Stimulated activated CD8-positive, alpha-beta memory T cell treated with anti-CD3 and anti-CD28 coated beads, Interleukin-4, amount 100 ng/mL, for 1 hour (primary cell): Measurements from ENCODE around the gene TSPAN9.
"Not testable (repeated sequence)": the region's sequence is repeated elsewhere in the genome, so short reads cannot be mapped to it uniquely, and the experiment has no call there.

ENCODE experiments used
- DNase-seq, 2 donors: peaks; one replicate each; pipeline ENCODE4 v3.0.0-alpha.2; 2020; ENCODE audit warnings: low read depth in 2 of 2, low spot score in 1 of 2

Gene TSPAN9

GRCh38 chr12:3044141-3044630, 33.0 kb upstream of the TSPAN9 start:
- no peak for DNase-seq

GRCh38 chr12:3045494-3045893, 31.7 kb upstream of the TSPAN9 start:
- DNase-seq, result no peak

GRCh38 chr12:3045989-3046388, 31.2 kb upstream of the TSPAN9 start:
- no peak for DNase-seq

- DNase-seq, result no peak
Measured at GRCh38 chr12:3046441-3047200, 30.6 kb upstream of the TSPAN9 start.

- DNase-seq, result no peak
Measured at GRCh38 chr12:3047961-3048360, 29.2 kb upstream of the TSPAN9 start.

- DNase-seq, result no peak
Measured at GRCh38 chr12:3048540-3048939, 28.6 kb upstream of the TSPAN9 start.

GRCh38 chr12:3049176-3049575, 28.0 kb upstream of the TSPAN9 start:
- DNase-seq, result no peak

GRCh38 chr12:3049611-3050249, 27.4 kb upstream of the TSPAN9 start:
- DNase-seq, result no peak

- DNase-seq, result no peak
Measured at GRCh38 chr12:3054374-3054773, 22.8 kb upstream of the TSPAN9 start.

GRCh38 chr12:3055026-3055703, 22.0 kb upstream of the TSPAN9 start:
- DNase-seq, result no peak

GRCh38 chr12:3055704-3056467, 21.3 kb upstream of the TSPAN9 start:
- DNase-seq, result no peak

GRCh38 chr12:3061059-3061458, 16.1 kb upstream of the TSPAN9 start:
- DNase-seq, result no peak

- no peak for DNase-seq
Measured at GRCh38 chr12:3061501-3062215, 15.5 kb upstream of the TSPAN9 start.

- no peak for DNase-seq
Measured at GRCh38 chr12:3065300-3065699, 11.9 kb upstream of the TSPAN9 start.

GRCh38 chr12:3065846-3066245, 11.3 kb upstream of the TSPAN9 start:
- not testable (repeated sequence) for DNase-seq

- DNase-seq, result no peak
Measured at GRCh38 chr12:3069714-3070113, 7.5 kb upstream of the TSPAN9 start.

- no peak for DNase-seq
Measured at GRCh38 chr12:3071107-3071506, 6.1 kb upstream of the TSPAN9 start.

GRCh38 chr12:3071710-3072109, 5.5 kb upstream of the TSPAN9 start:
- no peak for DNase-seq

GRCh38 chr12:3073438-3074250, 3.5 kb upstream of the TSPAN9 start:
- peak; percentile 69 to 70 for DNase-seq

- no peak for DNase-seq
Measured at GRCh38 chr12:3075315-3075714, 1.9 kb upstream of the TSPAN9 start.
